ENCODE measurements around the gene CAPN15. TPM values are rescaled to one million over a fixed set of nuclear protein-coding genes. Genes with fewer than 3 reads are reported as not detected.

Gene CAPN15
- total RNA-seq, 2 experiments from 2014 or later: 32.9 to 54.0 TPM

DNA sequence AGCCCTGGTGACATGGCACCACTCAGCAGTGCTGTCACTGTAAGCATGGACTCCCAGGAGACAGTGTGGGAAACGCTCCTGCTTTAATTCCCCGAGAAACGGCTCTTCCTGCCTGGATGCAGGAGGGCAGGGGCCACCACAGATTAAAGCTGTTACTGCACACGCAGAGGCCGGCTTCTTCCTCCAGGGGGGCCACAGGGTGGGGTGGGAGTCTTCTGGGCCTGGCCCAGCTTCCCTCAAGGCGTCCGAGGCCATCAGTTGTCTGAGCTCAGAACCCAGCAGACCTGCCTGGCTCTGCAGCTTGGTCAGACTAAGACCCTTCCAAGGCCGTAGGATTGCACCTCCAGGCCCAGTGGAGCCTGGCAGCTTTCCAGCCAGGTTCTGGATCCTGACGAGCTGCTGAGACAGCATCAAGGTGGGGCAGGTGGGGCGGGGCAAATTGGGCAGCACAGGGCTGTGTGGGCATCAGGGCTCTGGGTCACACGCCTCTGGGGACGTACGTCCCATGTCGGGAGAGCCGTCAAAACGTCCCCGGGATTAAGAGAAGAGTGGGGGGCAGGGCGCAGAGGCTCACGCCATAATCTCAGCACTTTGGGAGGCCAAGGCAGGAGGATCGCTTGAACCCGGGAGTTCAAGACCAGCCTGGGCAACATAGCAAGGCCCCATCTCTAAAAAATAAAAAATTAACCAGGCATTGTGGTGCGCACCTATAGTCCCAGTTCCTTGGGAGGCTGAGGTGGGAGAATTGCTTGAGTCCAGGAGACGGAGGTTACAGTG lies 5.0 kb upstream of the CAPN15 start:
- POLR2A ChIA-PET: no interaction called here
- Histone ChIP-seq H3K4me2 (ENCODE audit: low read length) (no peak overlapping the region), H2AFZ (ENCODE audit: low read length) (no peak overlapping the region), H3K9me3 (ENCODE audit: low read length) (no peaks in the 10 kb centered on the region), H4K20me1 (ENCODE audit: insufficient read depth, low read length) (no peaks in the 10 kb centered on the region), H3K4me3 (ENCODE audit: low read depth, low read length, poor library complexity, severe bottlenecking) (no peak overlapping the region), H3K4me1 (ENCODE audit: insufficient read depth, low read length, poor library complexity, severe bottlenecking) (peaks cover 15% of the 10 kb centered on the region), H3K79me2 (ENCODE audit: insufficient read depth, low read depth, low read length) (peaks cover 4% of the 10 kb centered on the region; the same call in 1 of the 2 replicates), H3K9me2 (ENCODE audit: insufficient read depth, low read length) (no peaks in the 10 kb centered on the region), H3K36me3 (ENCODE audit: insufficient read depth, low read length) (peaks cover 4% of the 10 kb centered on the region; the same call in 1 of the 2 replicates), H3K27ac (ENCODE audit: low read depth, low read length, poor library complexity, severe bottlenecking) (no peak overlapping the region)
- TF ChIP-seq EZH2phosphoT487 (IDR thresholded peaks at IDR 0.05; ENCODE audit: borderline replicate concordance, low read depth, low read length): no peak
- TF ChIP-seq, protein P1, sequence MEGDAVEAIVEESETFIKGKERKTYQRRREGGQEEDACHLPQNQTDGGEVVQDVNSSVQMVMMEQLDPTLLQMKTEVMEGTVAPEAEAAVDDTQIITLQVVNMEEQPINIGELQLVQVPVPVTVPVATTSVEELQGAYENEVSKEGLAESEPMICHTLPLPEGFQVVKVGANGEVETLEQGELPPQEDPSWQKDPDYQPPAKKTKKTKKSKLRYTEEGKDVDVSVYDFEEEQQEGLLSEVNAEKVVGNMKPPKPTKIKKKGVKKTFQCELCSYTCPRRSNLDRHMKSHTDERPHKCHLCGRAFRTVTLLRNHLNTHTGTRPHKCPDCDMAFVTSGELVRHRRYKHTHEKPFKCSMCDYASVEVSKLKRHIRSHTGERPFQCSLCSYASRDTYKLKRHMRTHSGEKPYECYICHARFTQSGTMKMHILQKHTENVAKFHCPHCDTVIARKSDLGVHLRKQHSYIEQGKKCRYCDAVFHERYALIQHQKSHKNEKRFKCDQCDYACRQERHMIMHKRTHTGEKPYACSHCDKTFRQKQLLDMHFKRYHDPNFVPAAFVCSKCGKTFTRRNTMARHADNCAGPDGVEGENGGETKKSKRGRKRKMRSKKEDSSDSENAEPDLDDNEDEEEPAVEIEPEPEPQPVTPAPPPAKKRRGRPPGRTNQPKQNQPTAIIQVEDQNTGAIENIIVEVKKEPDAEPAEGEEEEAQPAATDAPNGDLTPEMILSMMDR (conservative IDR thresholded peaks at IDR 0.05; ENCODE audit: low read length): no peak
- no TSS peak for BruUV-seq (replicated peaks)
- no peak for DNase-seq (ENCODE audit: low spot score)
- CTCF ChIA-PET (ENCODE audit: unreplicated experiment): no interaction called here
- intact Hi-C loops (cut with micrococcal nuclease; ENCODE audit: unreplicated experiment): no loop called here

DNA sequence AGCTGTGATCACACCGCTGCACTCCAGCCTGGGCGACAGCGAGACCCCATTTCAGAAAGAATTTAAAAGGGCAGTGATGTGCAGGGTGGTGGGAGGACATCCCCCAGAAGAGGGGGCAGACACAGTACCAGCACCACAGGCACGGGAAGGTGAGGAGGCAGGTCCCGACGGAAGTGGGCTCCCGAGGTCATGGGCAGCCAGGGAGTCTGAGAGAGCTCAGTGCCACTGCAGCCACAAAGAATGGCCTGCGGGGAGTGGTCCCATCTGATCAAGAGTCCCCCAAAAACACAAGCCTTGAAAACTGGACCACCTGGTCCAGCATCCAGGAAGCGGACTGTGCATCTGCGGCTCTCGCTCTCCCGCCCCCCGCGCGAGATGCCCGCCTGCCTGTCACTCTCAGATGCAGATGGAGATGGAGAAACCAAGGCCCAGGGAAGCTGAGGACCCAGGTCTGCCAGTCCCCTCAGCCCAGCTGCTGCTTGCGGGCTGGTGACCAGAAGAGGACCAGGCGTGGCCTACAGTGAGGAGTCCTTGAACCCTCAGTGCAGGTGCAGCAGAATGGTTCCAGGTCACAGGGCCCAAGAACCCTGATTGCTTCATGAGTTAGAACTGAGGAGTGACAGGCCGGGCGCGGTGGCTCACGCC lies 4.3 kb upstream of the CAPN15 start:
- ChIA-PET CTCF (ENCODE audit: unreplicated experiment) (no interaction called here), POLR2A (no interaction called here)
- Histone ChIP-seq H3K27ac (ENCODE audit: low read depth, low read length, poor library complexity, severe bottlenecking) (no peak overlapping the region), H4K20me1 (ENCODE audit: insufficient read depth, low read length) (no peaks in the 10 kb centered on the region), H3K9me3 (ENCODE audit: low read length) (no peaks in the 10 kb centered on the region), H3K4me2 (ENCODE audit: low read length) (no peak overlapping the region), H2AFZ (ENCODE audit: low read length) (no peak overlapping the region), H3K36me3 (ENCODE audit: insufficient read depth, low read length) (peaks cover 4% of the 10 kb centered on the region; the same call in 1 of the 2 replicates), H3K79me2 (ENCODE audit: insufficient read depth, low read depth, low read length) (peaks cover 6% of the 10 kb centered on the region; the same call in 1 of the 2 replicates), H3K4me3 (ENCODE audit: low read depth, low read length, poor library complexity, severe bottlenecking) (no peak overlapping the region), H3K9me2 (ENCODE audit: insufficient read depth, low read length) (no peaks in the 10 kb centered on the region), H3K4me1 (ENCODE audit: insufficient read depth, low read length, poor library complexity, severe bottlenecking) (peaks cover 15% of the 10 kb centered on the region)
- TF ChIP-seq EZH2phosphoT487 (IDR thresholded peaks at IDR 0.05; ENCODE audit: borderline replicate concordance, low read depth, low read length): no peak
- TF ChIP-seq, protein P1 (conservative IDR thresholded peaks at IDR 0.05; ENCODE audit: low read length): no peak
- BruUV-seq (replicated peaks): no TSS peak
- no peak for DNase-seq (ENCODE audit: low spot score)
- intact Hi-C loops (cut with micrococcal nuclease; ENCODE audit: unreplicated experiment): no loop called here
